GM12864 (cell line): ENCODE results near the gene ZMYND10.

ENCODE experiments used
- DNase-seq: peaks from one replicate; pipeline ENCODE4 v3.0.0-alpha.2; 2011; ENCODE audit warnings: low read depth
- H3K4me3 ChIP-seq: 2 replicates; pipeline ENCODE4 v1.5.1; 2011; ENCODE audit warnings: mild to moderate bottlenecking, low read depth, low read length, control low read depth
- CTCF ChIP-seq: IDR thresholded peaks from 2 replicates; pipeline ENCODE4 v1.5.1; 2011; ENCODE audit warnings: low read depth, mild to moderate bottlenecking, moderate library complexity, low read length, control low read depth, inconsistent platforms; ENCODE audit errors: missing control alignments

The ZMYND10 gene

GRCh38 chr3:50347187-50347813 is 1.8 kb upstream of the ZMYND10 start:
- no peak for DNase-seq
- H3K4me3 ChIP-seq, result no peak overlapping the region
- TF ChIP-seq CTCF, result peak; percentile 62

DNA sequence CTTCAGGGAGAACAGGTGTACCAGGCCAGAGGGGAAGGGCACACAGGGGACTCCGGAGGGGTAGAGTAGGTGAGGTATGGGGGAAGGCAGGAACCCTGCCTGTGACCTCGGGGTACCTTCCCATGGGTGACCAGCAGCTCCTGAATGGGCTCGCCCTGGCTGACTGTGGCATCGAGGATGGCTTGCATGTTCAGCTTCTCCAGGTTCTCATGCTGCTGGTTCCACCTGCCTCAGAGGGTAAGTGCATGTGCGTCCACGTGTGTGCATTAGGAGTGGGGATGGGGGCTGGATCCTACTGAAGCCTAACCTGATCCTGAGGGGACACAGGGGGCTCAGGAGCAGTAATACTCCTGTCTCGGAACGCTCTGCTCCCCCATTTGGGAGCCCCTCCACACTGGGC is 524 bp downstream of the ZMYND10 start:
- no peak for TF ChIP-seq CTCF
- no peak overlapping the region for H3K4me3 ChIP-seq
- no peak for DNase-seq

GRCh38 chr3:50342813-50343633 is 2.5 kb downstream of the ZMYND10 start:
- H3K4me3 ChIP-seq, result no peak overlapping the region
- no peak for TF ChIP-seq CTCF
- DNase-seq, result no peak

- H3K4me3 ChIP-seq, result no peak overlapping the region
- no peak for TF ChIP-seq CTCF
- no peak for DNase-seq
These were observed 3.4 kb downstream of the ZMYND10 start for GRCh38 chr3:50341996-50342650.

DNA sequence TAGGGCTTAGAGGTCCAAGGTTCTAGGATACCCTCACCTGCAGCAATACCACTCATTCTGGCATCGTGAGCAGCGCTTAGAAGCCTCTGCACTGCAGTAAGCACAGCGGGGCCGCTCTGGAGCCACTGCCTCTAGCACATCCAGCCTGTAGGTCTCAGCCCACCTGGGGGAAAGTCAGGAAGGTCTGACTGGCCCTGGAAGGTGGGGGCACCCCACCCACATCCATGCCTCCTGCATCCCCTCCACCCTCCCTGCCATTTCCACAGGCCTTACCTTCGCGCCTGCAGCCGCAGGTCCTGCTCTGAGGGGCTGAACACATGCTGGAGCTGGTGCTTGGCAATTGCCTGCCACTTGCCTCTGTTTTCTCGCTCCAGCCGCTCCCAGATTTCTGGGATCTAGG is 4.0 kb downstream of the ZMYND10 start:
- peak overlapping the region; percentile 91 for H3K4me3 ChIP-seq
- DNase-seq, result no peak
- no peak for TF ChIP-seq CTCF

DNA sequence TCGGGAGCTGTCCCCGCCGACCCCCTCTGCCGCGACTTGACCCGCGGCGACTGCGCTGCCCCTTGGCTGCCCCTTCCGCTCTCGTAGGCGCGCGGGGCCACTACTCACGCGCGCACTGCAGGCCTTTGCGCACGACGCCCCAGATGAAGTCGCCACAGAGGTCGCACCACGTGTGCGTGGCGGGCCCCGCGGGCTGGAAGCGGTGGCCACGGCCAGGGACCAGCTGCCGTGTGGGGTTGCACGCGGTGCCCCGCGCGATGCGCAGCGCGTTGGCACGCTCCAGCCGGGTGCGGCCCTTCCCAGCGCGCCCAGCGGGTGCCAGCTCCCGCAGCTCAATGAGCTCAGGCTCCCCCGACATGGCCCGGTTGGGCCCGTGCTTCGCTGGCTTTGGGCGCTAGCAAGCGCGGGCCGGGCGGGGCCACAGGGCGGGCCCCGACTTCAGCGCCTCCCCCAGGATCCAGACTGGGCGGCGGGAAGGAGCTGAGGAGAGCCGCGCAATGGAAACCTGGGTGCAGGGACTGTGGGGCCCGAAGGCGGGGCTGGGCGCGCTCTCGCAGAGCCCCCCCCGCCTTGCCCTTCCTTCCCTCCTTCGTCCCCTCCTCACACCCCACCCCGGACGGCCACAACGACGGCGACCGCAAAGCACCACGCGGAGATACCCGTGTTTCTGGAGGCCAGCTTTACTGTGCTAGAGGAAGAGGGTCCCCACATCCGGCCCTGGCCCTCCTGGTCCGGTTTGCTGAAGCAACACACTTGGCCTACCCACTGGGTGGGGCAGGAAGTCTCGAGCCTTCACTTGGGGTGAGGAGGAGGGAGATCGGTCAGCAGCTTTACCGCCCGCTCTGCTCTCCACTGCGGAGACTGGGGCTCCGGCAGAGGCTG is 4.8 kb downstream of the ZMYND10 start, which contains the start of gene RASSF1:
Gene RASSF1 (minus strand): TSS at position 389 of the 882 bp plus-strand sequence. CDS start 31 bp downstream, at position 358.
- H3K4me3 ChIP-seq, result peak within 1 kb of the TSS; percentile 91
- no peak for DNase-seq
- TF ChIP-seq CTCF, result no peak
